NCI-H460 (cell line): ENCODE results near the gene TUBB2A. TPM values are rescaled to one million over a fixed set of nuclear protein-coding genes. Genes with fewer than 3 reads are reported as not detected.
"Not testable (repeated sequence)": the region's sequence is repeated elsewhere in the genome, so short reads cannot be mapped to it uniquely, and the experiment has no call there.

Experiments used
- DNase-seq: peaks from one replicate; pipeline ENCODE4 v3.0.0-alpha.2; 2016; ENCODE audit warnings: low read depth; ENCODE audit errors: extremely low read depth
- total RNA-seq: library from RNA; depleted of rRNA; stranded (reverse); fragments of >200 nt; shearing (Covaris generic); gene quantifications from 2 replicates; pipeline ENCODE4 v1.2.3, GENCODE V29; 2014

Gene TUBB2A
- total RNA-seq, 1 experiment from 2014 or later = 17.1 TPM

- no peak for DNase-seq
These were observed 25.7 kb upstream of the TUBB2A start for GRCh38 chr6:3183066-3183465.

- DNase-seq = no peak
These were observed 23.8 kb upstream of the TUBB2A start for GRCh38 chr6:3181105-3181504.

GRCh38 chr6:3179945-3180344 is 22.6 kb upstream of the TUBB2A start:
- DNase-seq = not testable (repeated sequence)

DNA sequence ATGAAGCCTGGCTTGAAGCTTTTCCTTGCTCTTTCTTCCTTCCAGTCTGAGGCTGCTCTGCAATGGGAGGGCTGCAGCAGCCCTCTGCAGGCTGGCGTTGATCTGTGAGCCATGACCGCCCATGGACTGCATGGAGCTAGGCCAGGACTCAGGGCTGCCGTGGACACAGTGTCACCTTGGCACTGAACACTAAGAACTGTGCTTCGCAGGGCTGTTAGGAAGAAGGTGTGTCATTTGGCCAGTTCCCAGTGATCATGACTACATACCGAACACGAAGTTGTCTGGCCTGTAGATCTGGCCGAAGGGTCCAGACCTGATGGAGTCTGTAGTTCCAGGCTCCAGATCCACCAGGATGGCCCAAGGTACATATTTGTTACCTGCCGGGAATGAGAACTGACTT is 21.3 kb upstream of the TUBB2A start:
- not testable (repeated sequence) for DNase-seq

- DNase-seq = peak; percentile 72
These were observed 19.4 kb upstream of the TUBB2A start for GRCh38 chr6:3176562-3177355.

- no peak for DNase-seq
These were observed 18.5 kb upstream of the TUBB2A start for GRCh38 chr6:3175715-3176402.

- DNase-seq = not testable (repeated sequence)
These were observed 16.3 kb upstream of the TUBB2A start for GRCh38 chr6:3173636-3174089.

GRCh38 chr6:3172789-3173188 is 15.4 kb upstream of the TUBB2A start:
- not testable (repeated sequence) for DNase-seq

- not testable (repeated sequence) for DNase-seq
These were observed 14.2 kb upstream of the TUBB2A start for GRCh38 chr6:3171313-3172175.

- not testable (repeated sequence) for DNase-seq
These were observed 13.3 kb upstream of the TUBB2A start for GRCh38 chr6:3170676-3171075.

DNA sequence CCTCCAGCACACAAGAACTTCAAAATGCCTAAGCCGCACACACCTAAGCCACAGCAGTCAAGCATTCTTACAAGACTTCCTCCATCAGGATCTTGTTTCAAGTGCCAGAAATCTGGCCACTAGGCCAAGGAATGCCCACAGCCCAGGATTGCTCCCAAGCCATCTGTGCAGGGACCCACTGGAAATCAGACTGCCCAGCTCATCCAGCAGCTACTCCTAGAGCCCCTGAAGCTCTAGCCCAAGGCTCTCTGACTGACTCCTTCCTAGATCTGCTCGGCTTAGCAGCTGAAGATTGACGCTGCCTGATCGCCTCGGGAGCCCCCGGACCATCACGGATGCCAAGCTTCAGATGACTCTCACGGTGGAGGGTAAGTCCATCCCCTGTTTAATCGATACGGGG is 10.7 kb upstream of the TUBB2A start:
- not testable (repeated sequence) for DNase-seq

DNA sequence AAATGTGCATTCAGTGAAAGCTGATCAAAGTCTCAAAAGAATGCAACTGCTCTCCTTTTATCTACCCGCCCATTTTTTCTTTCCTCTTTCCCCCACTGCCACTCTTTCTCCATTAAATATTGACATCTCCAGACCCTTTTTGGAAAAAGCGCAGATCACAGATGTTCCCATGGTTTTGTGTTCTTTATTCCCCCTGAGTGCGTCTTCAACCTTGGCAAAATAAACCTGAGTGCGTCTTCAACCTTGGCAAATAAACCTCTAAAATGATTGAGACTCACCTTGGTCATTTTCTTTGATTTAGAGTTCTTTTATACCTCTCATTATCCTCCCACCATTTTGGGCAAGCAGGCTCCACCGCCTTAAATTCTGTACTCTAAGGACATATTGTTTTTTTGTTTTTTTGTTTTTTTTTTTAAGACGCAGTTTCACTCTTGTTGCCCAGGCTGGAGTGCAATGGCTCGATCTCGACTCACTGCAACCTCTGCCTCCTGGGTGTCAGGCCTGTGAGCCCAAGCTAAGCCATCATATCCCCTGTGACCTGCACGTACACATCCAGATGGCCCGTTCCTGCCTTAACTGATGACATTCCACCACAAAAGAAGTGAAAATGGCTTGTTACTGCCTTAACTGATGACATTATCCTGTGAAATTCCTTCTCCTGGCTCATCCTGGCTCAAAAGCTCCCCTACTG is 9.3 kb upstream of the TUBB2A start:
- DNase-seq = not testable (repeated sequence)

GRCh38 chr6:3165631-3166534 is 8.5 kb upstream of the TUBB2A start:
- no peak for DNase-seq

- no peak for DNase-seq
These were observed 7.0 kb upstream of the TUBB2A start for GRCh38 chr6:3164388-3164787.

DNA sequence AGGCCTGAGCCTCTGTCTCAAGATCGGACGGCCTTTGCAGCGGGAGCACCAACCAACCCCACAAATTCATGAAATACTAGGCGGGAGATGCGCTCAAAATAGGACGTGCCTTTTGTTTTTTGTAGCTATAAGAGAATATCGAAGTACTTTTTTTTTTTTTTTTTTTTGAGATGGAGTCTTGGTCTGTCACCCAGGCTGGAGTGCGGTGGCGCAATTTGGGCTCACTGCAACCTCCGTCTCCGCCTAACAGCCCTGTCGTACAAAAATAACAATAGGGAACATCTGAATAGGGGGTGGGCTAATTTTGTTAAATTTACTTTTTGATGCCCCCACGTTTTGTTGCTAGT is 5.9 kb upstream of the TUBB2A start:
- DNase-seq = no peak

GRCh38 chr6:3162565-3163247 is 5.4 kb upstream of the TUBB2A start:
- peak; percentile 59 for DNase-seq

GRCh38 chr6:3162067-3162497 is 4.7 kb upstream of the TUBB2A start:
- DNase-seq = peak; percentile 70

GRCh38 chr6:3159805-3160781 is 2.7 kb upstream of the TUBB2A start:
- peak; percentile 68 for DNase-seq
